ENCODE data around the gene PHF11. TPM values are rescaled to one million over a fixed set of nuclear protein-coding genes. Genes with fewer than 3 reads are reported as not detected.
"Not testable (repeated sequence)": the region's sequence is repeated elsewhere in the genome, so short reads cannot be mapped to it uniquely, and the experiment has no call there.

The PHF11 gene
- total RNA-seq, 1 donor from 2014 or later = 12.0 TPM

DNA sequence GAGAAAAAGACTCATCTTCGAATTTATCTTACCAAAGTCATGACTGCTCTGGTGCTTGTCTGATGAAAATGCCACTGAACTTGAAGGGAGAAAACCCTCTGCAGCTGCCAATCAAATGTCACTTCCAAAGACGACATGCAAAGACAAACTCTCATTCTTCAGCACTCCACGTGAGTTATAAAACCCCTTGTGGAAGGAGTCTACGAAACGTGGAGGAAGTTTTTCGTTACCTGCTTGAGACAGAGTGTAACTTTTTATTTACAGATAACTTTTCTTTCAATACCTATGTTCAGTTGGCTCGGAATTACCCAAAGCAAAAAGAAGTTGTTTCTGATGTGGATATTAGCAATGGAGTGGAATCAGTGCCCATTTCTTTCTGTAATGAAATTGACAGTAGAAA, 19.2 kb upstream of the PHF11 start:
- no peak for TF ChIP-seq CTCF (conservative IDR thresholded peaks at IDR 0.05)
- H3K27me3 Mint-ChIP-seq (ENCODE audit: low read depth) = no peaks in the 10 kb centered on the region
- DNase-seq (ENCODE audit: low read depth, low spot score) = no peak
- no peaks in the 10 kb centered on the region for H3K9me3 Mint-ChIP-seq
- no peaks in the 10 kb centered on the region for H3K4me1 Mint-ChIP-seq
- H3K36me3 Mint-ChIP-seq (ENCODE audit: low read depth) = peaks cover 5% of the 10 kb centered on the region
- no peak overlapping the region for H3K27ac Mint-ChIP-seq (ENCODE audit: unreplicated experiment)
- no peak overlapping the region for H3K4me3 Mint-ChIP-seq

- H3K27ac Mint-ChIP-seq (ENCODE audit: unreplicated experiment) = no peak overlapping the region
- H3K27me3 Mint-ChIP-seq (ENCODE audit: low read depth) = no peaks in the 10 kb centered on the region
- DNase-seq (ENCODE audit: low read depth, low spot score) = no peak
- H3K4me3 Mint-ChIP-seq = no peak overlapping the region
- H3K9me3 Mint-ChIP-seq = no peaks in the 10 kb centered on the region
- H3K36me3 Mint-ChIP-seq (ENCODE audit: low read depth) = peaks cover 4% of the 10 kb centered on the region
- no peaks in the 10 kb centered on the region for H3K4me1 Mint-ChIP-seq
- TF ChIP-seq CTCF (conservative IDR thresholded peaks at IDR 0.05) = no peak
These were observed 14.0 kb upstream of the PHF11 start for GRCh38 chr13:49481788-49482187.

- Mint-ChIP-seq H3K27me3 (ENCODE audit: low read depth) (no peaks in the 10 kb centered on the region), H3K9me3 (no peaks in the 10 kb centered on the region), H3K4me1 (no peaks in the 10 kb centered on the region), H3K36me3 (ENCODE audit: low read depth) (peaks cover 4% of the 10 kb centered on the region), H3K27ac (ENCODE audit: unreplicated experiment) (no peak overlapping the region), H3K4me3 (no peak overlapping the region)
- TF ChIP-seq CTCF (conservative IDR thresholded peaks at IDR 0.05) = no peak
- DNase-seq (ENCODE audit: low read depth, low spot score) = no peak
These were observed 7.2 kb upstream of the PHF11 start for GRCh38 chr13:49488563-49488962.

GRCh38 chr13:49494645-49495044, 1.1 kb upstream of the PHF11 start:
- no peak for DNase-seq (ENCODE audit: low read depth, low spot score)
- H3K27me3 Mint-ChIP-seq (ENCODE audit: low read depth) = no peaks in the 10 kb centered on the region
- no peaks in the 10 kb centered on the region for H3K9me3 Mint-ChIP-seq
- peak overlapping the region; percentile 58 for H3K4me3 Mint-ChIP-seq
- no peaks in the 10 kb centered on the region for H3K36me3 Mint-ChIP-seq (ENCODE audit: low read depth)
- peaks cover 4% of the 10 kb centered on the region for H3K4me1 Mint-ChIP-seq
- H3K27ac Mint-ChIP-seq (ENCODE audit: unreplicated experiment) = no peak overlapping the region
- no peak for TF ChIP-seq CTCF (conservative IDR thresholded peaks at IDR 0.05)

DNA sequence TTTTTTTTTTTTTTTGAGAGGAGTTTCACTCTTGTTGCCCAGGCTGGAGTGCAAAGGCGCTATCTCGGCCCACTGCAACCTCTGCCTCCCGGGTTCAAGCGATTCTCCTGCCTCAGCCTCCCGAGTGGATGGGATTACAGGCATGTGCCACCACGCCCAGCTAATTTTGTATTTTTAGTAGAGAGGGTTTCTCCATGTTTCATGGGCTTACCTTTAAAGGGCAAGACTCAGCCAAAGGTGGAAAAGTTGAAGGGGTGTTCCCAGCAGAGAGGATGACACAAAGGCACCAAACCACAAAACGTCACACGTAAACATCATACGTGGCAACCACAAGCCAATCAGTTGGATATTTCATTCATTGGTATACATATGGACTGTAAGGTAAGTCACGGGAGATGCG, 1.1 kb downstream of the PHF11 start:
- not testable (repeated sequence) for H3K9me3 Mint-ChIP-seq; H3K27me3 Mint-ChIP-seq (ENCODE audit: low read depth); DNase-seq (ENCODE audit: low read depth, low spot score); H3K4me1 Mint-ChIP-seq; H3K27ac Mint-ChIP-seq (ENCODE audit: unreplicated experiment); H3K36me3 Mint-ChIP-seq (ENCODE audit: low read depth)
- H3K4me3 Mint-ChIP-seq = peak overlapping the region; percentile 69

DNA sequence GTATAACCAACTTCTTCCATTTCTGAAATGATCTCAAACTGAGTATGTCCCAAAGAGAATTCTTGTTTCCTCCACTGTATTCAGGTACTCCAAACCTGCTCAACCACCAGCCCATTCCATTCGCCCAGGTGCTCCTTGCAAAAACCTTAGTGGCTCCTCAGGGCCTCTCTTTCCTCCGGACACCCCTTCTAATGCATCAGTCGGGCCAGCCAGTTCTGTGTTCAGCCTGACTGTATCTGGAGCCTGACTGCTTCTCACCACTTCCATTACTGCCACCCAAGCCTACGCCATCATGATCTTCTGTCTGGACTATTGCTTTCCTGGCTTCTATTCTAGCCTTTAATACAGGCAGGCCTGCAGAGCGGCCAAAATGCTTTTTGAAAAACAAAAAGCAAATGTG, 1.5 kb downstream of the PHF11 start:
- H3K4me3 Mint-ChIP-seq = peak overlapping the region; percentile 69
- no peak for TF ChIP-seq CTCF (conservative IDR thresholded peaks at IDR 0.05)

More for the DNA sequence above, 1.5 kb downstream of the PHF11 start:
- Mint-ChIP-seq H3K27ac (ENCODE audit: unreplicated experiment) (no peak overlapping the region), H3K4me1 (peaks cover 4% of the 10 kb centered on the region), H3K9me3 (no peaks in the 10 kb centered on the region), H3K27me3 (ENCODE audit: low read depth) (no peaks in the 10 kb centered on the region), H3K36me3 (ENCODE audit: low read depth) (no peaks in the 10 kb centered on the region)
- DNase-seq (ENCODE audit: low read depth, low spot score) = no peak

All from neural crest cell (in vitro differentiated cells).